ENCODE measurements around the gene RBM15.

DNA sequence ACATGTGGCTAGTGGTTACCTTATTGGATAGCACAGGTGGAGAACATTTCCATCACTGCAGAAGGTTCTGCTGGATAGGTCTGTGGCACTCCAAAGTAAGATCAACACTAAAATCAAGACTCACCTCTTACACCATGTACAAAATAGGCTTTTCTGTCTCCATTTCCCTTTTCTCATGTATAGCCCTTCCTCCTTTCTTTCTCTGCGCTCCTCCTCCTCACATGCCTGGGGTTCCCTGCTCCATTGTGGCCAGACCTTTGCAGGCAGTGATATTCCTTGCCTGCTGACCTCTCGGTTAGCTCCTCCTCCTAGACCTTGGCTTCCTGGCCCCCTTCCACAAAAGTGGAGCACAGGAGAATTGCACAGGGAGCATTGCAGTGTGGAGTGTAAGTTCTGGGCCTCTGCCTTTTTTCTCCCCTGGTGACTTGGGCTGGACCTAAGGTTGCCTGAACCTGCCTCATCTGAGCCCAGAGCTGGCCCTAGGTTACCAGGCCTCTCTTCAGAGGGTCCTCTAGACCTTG lies 33.2 kb upstream of the RBM15 start:
- TF ChIP-seq RAD21 (IDR thresholded peaks at IDR 0.05; ENCODE audit: low read length) (no peak), CTCF (IDR thresholded peaks at IDR 0.05) (no peak), SMC3 (IDR thresholded peaks at IDR 0.05; ENCODE audit: low read depth, low read length) (no peak), TAF1 (IDR thresholded peaks at IDR 0.05; ENCODE audit: borderline replicate concordance, low read depth, low read length) (no peak), RCOR1 (IDR thresholded peaks at IDR 0.05; ENCODE audit: low read length) (no peak), CHD2 (IDR thresholded peaks at IDR 0.05; ENCODE audit: low read length, partially characterized antibody) (no peak)
- TF ChIP-seq, protein P1, sequence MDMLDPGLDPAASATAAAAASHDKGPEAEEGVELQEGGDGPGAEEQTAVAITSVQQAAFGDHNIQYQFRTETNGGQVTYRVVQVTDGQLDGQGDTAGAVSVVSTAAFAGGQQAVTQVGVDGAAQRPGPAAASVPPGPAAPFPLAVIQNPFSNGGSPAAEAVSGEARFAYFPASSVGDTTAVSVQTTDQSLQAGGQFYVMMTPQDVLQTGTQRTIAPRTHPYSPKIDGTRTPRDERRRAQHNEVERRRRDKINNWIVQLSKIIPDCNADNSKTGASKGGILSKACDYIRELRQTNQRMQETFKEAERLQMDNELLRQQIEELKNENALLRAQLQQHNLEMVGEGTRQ (IDR thresholded peaks at IDR 0.05; ENCODE audit: borderline replicate concordance, low read depth, low read length): no peak

All from SK-N-SH (cell line).